ENCODE data around the gene NOL4L. TPM values are rescaled to one million over a fixed set of nuclear protein-coding genes. Genes with fewer than 3 reads are reported as not detected.
A peak's percentile ranks its signal among the peaks of the same experiment; 100 is the strongest.

Gene NOL4L
- polyA plus RNA-seq, 3 donors, result 1.1 to 30.9 (median 2.8) TPM

DNA sequence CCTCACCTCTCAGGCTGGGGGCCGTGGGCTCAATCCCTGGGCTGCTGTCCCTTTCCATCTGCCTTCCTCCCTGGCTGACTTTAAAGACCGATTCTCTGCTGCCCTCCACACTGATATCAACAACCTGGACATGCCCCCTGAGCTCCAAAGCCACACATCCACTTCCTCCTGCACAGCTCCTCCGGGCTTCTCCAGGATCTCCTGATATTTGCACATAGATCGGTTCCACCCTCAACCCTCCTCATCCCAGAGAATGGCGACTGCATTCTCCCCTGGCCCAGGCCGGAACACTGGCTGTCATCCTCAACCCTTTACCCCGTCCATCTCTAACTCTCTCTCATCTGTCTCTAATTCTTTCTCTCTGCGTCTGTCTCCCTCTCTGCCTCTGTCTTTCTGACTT, 21.0 kb upstream of the NOL4L start:
- no peaks in the 10 kb centered on the region for H3K36me3 ChIP-seq (replicated peaks in 1 of 2; ENCODE audit: control insufficient read depth in 1 of 2, insufficient read depth in 2 of 2, low read length in 2 of 2)
- H3K4me3 Mint-ChIP-seq, result no peak overlapping the region
- no peaks in the 10 kb centered on the region for H3K27me3 ChIP-seq (ENCODE audit: control insufficient read depth in 2 of 2, insufficient read depth in 2 of 2, low read length in 2 of 2)
- DNase-seq, result no peak
- WGBS (ENCODE audit: insufficient coverage), result 71% methylated on average over 8 of the region's 8 CpGs
- H3K79me2 ChIP-seq (ENCODE audit: insufficient read depth, low read length), result no peaks in the 10 kb centered on the region
- H3K4me1 ChIP-seq (ENCODE audit: control insufficient read depth in 1 of 2, insufficient read depth in 2 of 2, low read length in 2 of 2), result peaks cover 54 to 61% of the 10 kb centered on the region in 2 donors
- H3K4me2 ChIP-seq (replicated peaks; ENCODE audit: extremely low read depth, low read length, poor library complexity, severe bottlenecking), result peak overlapping the region; percentile 27
- no peaks in the 10 kb centered on the region for H3K9me3 ChIP-seq (replicated peaks in 1 of 2; ENCODE audit: control insufficient read depth in 1 of 2, insufficient read depth in 1 of 2, low read length in 2 of 2)
- no peaks in the 10 kb centered on the region for H3K9me3 Mint-ChIP-seq
- H2AFZ ChIP-seq (ENCODE audit: insufficient read depth, low read depth, low read length, poor library complexity, severe bottlenecking), result no peak overlapping the region
- peaks cover 27% of the 10 kb centered on the region for H3K4me1 Mint-ChIP-seq
- H3K36me3 Mint-ChIP-seq, result peaks cover 4 to 6% of the 10 kb centered on the region in 2 donors
- TF ChIP-seq, protein P1, sequence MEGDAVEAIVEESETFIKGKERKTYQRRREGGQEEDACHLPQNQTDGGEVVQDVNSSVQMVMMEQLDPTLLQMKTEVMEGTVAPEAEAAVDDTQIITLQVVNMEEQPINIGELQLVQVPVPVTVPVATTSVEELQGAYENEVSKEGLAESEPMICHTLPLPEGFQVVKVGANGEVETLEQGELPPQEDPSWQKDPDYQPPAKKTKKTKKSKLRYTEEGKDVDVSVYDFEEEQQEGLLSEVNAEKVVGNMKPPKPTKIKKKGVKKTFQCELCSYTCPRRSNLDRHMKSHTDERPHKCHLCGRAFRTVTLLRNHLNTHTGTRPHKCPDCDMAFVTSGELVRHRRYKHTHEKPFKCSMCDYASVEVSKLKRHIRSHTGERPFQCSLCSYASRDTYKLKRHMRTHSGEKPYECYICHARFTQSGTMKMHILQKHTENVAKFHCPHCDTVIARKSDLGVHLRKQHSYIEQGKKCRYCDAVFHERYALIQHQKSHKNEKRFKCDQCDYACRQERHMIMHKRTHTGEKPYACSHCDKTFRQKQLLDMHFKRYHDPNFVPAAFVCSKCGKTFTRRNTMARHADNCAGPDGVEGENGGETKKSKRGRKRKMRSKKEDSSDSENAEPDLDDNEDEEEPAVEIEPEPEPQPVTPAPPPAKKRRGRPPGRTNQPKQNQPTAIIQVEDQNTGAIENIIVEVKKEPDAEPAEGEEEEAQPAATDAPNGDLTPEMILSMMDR (IDR thresholded peaks at IDR 0.05), result no peak
- peaks cover 0 to 3% (median 2%) of the 10 kb centered on the region in 3 donors for H3K27me3 Mint-ChIP-seq (ENCODE audit: low read depth in 3 of 3)
- no peak overlapping the region for H3K27ac Mint-ChIP-seq
- H3K9ac ChIP-seq (ENCODE audit: insufficient read depth, low read length, poor library complexity, severe bottlenecking), result no peak overlapping the region
- H3K27ac ChIP-seq (ENCODE audit: low read depth in 1 of 2, low read length in 2 of 2), result no peak overlapping the region
- H4K20me1 ChIP-seq (ENCODE audit: insufficient read depth, low read length), result no peaks in the 10 kb centered on the region
- no peak overlapping the region for H3K4me3 ChIP-seq (replicated peaks in 1 of 3; ENCODE audit: low read depth in 2 of 3, low read length in 3 of 3)
- intact Hi-C loops (cut with micrococcal nuclease), result no loop called here

DNA sequence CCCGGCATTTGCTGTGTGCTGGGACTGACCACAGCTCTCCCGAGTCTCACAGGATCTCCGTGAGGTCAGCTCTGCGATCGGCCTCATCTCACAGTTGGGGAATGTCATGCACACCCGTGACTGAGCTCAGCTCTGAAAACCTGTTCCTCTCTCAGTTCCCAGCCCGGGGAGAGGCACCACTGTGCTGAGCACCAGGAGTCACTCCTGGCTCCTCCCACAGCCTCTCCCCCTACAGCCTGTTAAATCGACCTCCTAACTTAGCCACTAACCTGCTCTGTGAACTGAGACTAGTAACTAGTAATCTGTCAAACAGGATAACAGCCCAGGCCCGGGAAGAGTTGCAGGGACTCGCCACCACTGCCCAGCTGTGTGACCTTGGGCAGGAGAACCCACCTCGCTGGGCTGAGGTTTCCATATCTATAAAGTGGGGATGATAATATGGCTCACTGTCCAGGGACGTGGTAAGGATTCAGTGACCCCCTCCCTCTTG, 20.1 kb upstream of the NOL4L start:
- Histone ChIP-seq H4K20me1 (ENCODE audit: insufficient read depth, low read length) (no peaks in the 10 kb centered on the region), H3K4me2 (replicated peaks; ENCODE audit: extremely low read depth, low read length, poor library complexity, severe bottlenecking) (peak overlapping the region; percentile 27), H3K4me3 (replicated peaks in 1 of 3; ENCODE audit: low read depth in 2 of 3, low read length in 3 of 3) (peak overlapping the region in 1 of 3 experiments; percentile 13), H3K27me3 (ENCODE audit: control insufficient read depth in 2 of 2, insufficient read depth in 2 of 2, low read length in 2 of 2) (no peaks in the 10 kb centered on the region), H3K4me1 (ENCODE audit: control insufficient read depth in 1 of 2, insufficient read depth in 2 of 2, low read length in 2 of 2) (peaks cover 49 to 54% of the 10 kb centered on the region in 2 donors), H3K27ac (ENCODE audit: low read depth in 1 of 2, low read length in 2 of 2) (peak overlapping the region; percentile 11 to 55), H3K9ac (ENCODE audit: insufficient read depth, low read length, poor library complexity, severe bottlenecking) (no peak overlapping the region), H2AFZ (ENCODE audit: insufficient read depth, low read depth, low read length, poor library complexity, severe bottlenecking) (peak overlapping the region; percentile 58), H3K36me3 (replicated peaks in 1 of 2; ENCODE audit: control insufficient read depth in 1 of 2, insufficient read depth in 2 of 2, low read length in 2 of 2) (no peaks in the 10 kb centered on the region), H3K79me2 (ENCODE audit: insufficient read depth, low read length) (no peaks in the 10 kb centered on the region), H3K9me3 (replicated peaks in 1 of 2; ENCODE audit: control insufficient read depth in 1 of 2, insufficient read depth in 1 of 2, low read length in 2 of 2) (no peaks in the 10 kb centered on the region)
- H3K4me3 Mint-ChIP-seq, result peak overlapping the region in 1 of 2 donors; percentile 1
- WGBS (ENCODE audit: insufficient coverage), result 17% methylated on average over 10 of the region's 12 CpGs
- H3K9me3 Mint-ChIP-seq, result no peaks in the 10 kb centered on the region
- intact Hi-C loops (cut with micrococcal nuclease), result loop anchor here in 1 of 2 donors (2.0 kb wide), 1 partner anchor 16 kb away; no protein-coding TSS in a partner anchor
- peaks cover 24% of the 10 kb centered on the region for H3K4me1 Mint-ChIP-seq
- TF ChIP-seq, protein P1 (IDR thresholded peaks at IDR 0.05), result no peak
- DNase-seq, result peak; percentile 70 to 89 (median 81)
- peak overlapping the region; percentile 47 to 85 (median 75) for H3K27ac Mint-ChIP-seq
- peaks cover 4 to 6% of the 10 kb centered on the region in 2 donors for H3K36me3 Mint-ChIP-seq
- peaks cover 0 to 3% (median 2%) of the 10 kb centered on the region in 3 donors for H3K27me3 Mint-ChIP-seq (ENCODE audit: low read depth in 3 of 3)

Measured in CD14-positive monocyte (primary cell).